ENCODE results near the gene GLI3.

Gene GLI3

DNA sequence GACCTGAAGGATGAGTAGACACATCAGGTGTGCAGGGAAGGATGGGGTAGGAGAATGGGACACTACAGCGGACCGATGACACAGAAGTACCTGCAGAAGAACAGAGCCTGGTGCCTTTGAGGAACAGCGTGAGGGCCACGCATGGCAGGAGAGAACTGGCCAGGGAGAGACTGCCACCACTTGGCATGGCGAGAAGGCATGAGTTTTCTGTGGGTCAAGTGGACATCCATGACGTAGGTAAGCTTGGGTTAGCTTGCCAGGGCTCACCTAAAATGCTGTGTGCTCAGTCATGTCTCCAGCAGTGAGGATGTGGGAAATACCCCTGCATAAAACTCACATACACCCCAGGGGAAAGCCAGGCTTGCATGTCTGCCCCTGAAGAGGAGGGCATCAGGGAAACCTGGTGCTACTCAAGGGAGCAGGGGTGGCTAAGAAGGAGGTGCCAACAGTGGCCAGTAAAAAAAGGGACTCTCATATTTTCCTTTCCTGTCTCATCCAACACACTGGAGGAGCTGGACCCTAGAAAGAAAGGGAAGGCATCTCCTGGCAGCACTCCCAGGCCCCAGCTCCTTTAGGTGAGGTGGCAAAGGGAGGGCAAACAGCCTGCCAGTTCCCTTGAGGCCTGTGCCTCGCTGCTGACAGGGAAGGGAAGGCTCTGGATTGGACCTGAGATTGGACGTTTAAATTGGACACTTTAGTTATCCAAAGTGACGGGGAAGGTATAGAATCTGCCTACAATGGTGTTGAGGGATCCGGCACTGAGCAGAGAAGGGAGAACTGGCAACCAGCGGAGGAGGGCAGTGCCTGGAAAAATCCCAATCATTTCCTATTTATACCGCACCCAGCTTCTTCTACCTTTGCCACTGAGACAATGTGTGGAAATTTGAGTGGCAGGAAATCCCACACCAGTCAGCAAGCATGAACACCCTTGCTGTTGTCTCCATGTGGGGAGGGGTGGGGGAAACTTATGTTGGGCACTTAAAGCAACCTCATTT is 255.7 kb downstream of the GLI3 start:
- peak overlapping the region; percentile 26 for H3K27ac ChIP-seq (ENCODE audit: poor library complexity, severe bottlenecking)
- DNase-seq (ENCODE audit: low spot score) (no peak), ATAC-seq (ENCODE audit: low read depth) (no peak)
- H3K4me3 ChIP-seq (ENCODE audit: severe bottlenecking), result no peak overlapping the region
- H3K4me1 ChIP-seq (ENCODE audit: insufficient read depth, poor library complexity, severe bottlenecking), result peaks cover 15% of the 10 kb centered on the region
- H3K9me3 ChIP-seq (ENCODE audit: severe bottlenecking), result no peaks in the 10 kb centered on the region
- TF ChIP-seq, protein P1, sequence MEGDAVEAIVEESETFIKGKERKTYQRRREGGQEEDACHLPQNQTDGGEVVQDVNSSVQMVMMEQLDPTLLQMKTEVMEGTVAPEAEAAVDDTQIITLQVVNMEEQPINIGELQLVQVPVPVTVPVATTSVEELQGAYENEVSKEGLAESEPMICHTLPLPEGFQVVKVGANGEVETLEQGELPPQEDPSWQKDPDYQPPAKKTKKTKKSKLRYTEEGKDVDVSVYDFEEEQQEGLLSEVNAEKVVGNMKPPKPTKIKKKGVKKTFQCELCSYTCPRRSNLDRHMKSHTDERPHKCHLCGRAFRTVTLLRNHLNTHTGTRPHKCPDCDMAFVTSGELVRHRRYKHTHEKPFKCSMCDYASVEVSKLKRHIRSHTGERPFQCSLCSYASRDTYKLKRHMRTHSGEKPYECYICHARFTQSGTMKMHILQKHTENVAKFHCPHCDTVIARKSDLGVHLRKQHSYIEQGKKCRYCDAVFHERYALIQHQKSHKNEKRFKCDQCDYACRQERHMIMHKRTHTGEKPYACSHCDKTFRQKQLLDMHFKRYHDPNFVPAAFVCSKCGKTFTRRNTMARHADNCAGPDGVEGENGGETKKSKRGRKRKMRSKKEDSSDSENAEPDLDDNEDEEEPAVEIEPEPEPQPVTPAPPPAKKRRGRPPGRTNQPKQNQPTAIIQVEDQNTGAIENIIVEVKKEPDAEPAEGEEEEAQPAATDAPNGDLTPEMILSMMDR (IDR thresholded peaks at IDR 0.05; ENCODE audit: poor library complexity, severe bottlenecking), result no peak
- no peaks in the 10 kb centered on the region for H3K27me3 ChIP-seq (ENCODE audit: insufficient read depth, poor library complexity, severe bottlenecking)
- peaks cover 15% of the 10 kb centered on the region for H3K36me3 ChIP-seq (ENCODE audit: low read depth)

DNA sequence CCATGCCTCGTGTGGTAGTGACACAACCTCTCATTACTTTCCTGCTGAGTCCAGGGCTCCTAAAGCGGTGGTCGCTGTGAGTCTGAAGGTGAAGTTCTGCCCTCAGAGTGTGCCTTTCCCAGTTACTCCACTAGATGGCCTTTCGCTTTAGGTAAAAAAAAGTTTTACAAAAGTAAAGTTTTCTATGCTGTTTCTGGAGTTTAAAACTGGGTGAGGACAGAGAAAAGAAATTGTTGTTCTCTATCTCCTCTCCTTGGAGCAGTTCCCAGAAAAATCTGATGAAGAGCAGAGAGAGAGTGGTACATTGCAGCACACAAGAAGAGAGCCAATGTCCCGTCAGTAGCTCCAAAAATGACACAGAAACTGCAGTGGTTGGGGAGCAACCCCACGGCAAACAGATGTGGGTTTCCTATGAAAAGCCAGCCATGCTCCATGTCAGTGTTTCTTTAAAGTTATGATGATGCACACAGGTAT is 257.1 kb downstream of the GLI3 start:
- ATAC-seq (ENCODE audit: low read depth) (no peak), DNase-seq (ENCODE audit: low spot score) (no peak)
- no peaks in the 10 kb centered on the region for H3K27me3 ChIP-seq (ENCODE audit: insufficient read depth, poor library complexity, severe bottlenecking)
- H3K27ac ChIP-seq (ENCODE audit: poor library complexity, severe bottlenecking), result no peak overlapping the region
- H3K4me3 ChIP-seq (ENCODE audit: severe bottlenecking), result no peak overlapping the region
- peaks cover 17% of the 10 kb centered on the region for H3K36me3 ChIP-seq (ENCODE audit: low read depth)
- TF ChIP-seq, protein P1 (IDR thresholded peaks at IDR 0.05; ENCODE audit: poor library complexity, severe bottlenecking), result peak; percentile 90
- H3K9me3 ChIP-seq (ENCODE audit: severe bottlenecking), result no peaks in the 10 kb centered on the region
- H3K4me1 ChIP-seq (ENCODE audit: insufficient read depth, poor library complexity, severe bottlenecking), result peaks cover 7% of the 10 kb centered on the region

DNA sequence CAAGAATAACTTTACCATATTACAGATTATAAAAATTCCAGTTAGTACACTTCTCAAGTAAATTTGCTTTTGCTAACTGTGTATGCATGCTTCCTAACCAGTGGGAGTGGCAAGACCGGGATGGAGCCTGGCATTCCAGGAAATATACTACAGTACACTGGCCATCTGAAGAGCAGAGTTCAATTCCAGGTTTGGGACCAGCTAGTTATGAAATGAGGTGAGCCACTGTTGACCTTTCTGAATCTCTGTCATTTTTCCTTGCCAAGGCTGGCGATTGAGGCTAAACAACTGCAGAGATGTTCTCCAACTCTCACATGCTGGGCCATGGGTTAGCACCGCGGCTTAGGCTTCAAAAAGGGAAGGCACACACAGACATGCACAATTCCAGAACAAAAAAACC is 258.2 kb downstream of the GLI3 start:
- Histone ChIP-seq H3K27ac (ENCODE audit: poor library complexity, severe bottlenecking) (no peak overlapping the region), H3K36me3 (ENCODE audit: low read depth) (peaks cover 23% of the 10 kb centered on the region), H3K27me3 (ENCODE audit: insufficient read depth, poor library complexity, severe bottlenecking) (no peaks in the 10 kb centered on the region), H3K4me1 (ENCODE audit: insufficient read depth, poor library complexity, severe bottlenecking) (no peaks in the 10 kb centered on the region), H3K9me3 (ENCODE audit: severe bottlenecking) (no peaks in the 10 kb centered on the region), H3K4me3 (ENCODE audit: severe bottlenecking) (no peak overlapping the region)
- TF ChIP-seq, protein P1 (IDR thresholded peaks at IDR 0.05; ENCODE audit: poor library complexity, severe bottlenecking), result no peak
- DNase-seq (ENCODE audit: low spot score) (no peak), ATAC-seq (ENCODE audit: low read depth) (no peak)

DNA sequence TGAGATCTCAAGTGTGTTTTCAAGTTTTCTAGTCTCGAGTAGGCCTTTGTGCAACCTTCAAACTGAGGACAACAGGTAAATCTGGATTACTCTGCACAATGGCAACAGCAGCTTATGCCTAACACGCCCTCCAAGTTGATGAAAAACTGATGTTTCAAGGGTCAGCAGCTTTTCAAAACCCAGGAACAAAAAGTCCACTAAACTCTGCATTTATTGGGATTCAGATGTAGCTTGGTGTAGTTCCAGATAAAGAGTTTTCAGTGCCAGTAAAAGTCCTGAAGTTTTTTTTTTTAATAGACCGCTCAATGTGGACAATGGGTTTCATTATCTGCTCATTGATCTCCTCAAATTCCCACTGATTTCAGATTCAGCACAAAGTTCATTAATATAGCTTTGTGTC is 259.3 kb downstream of the GLI3 start:
- Histone ChIP-seq H3K27ac (ENCODE audit: poor library complexity, severe bottlenecking) (no peak overlapping the region), H3K4me3 (ENCODE audit: severe bottlenecking) (no peak overlapping the region), H3K4me1 (ENCODE audit: insufficient read depth, poor library complexity, severe bottlenecking) (no peaks in the 10 kb centered on the region), H3K27me3 (ENCODE audit: insufficient read depth, poor library complexity, severe bottlenecking) (no peaks in the 10 kb centered on the region), H3K9me3 (ENCODE audit: severe bottlenecking) (no peaks in the 10 kb centered on the region), H3K36me3 (ENCODE audit: low read depth) (peaks cover 34% of the 10 kb centered on the region)
- TF ChIP-seq, protein P1 (IDR thresholded peaks at IDR 0.05; ENCODE audit: poor library complexity, severe bottlenecking), result no peak
- DNase-seq (ENCODE audit: low spot score), result no peak
- ATAC-seq (ENCODE audit: low read depth), result no peak

Data from RWPE2 (cell line).